NCI-H526 (cell line): Measurements from ENCODE around the gene ULBP1.
A peak's percentile ranks its signal among the peaks of the same experiment; 100 is the strongest.
"Not testable (repeated sequence)": the region's sequence is repeated elsewhere in the genome, so short reads cannot be mapped to it uniquely, and the experiment has no call there.

Experiments
- DNase-seq, 2 experiments: peaks; one replicate each; lab custom pipeline; 2025; lab: John Stamatoyannopoulos, UW

Gene ULBP1

DNA sequence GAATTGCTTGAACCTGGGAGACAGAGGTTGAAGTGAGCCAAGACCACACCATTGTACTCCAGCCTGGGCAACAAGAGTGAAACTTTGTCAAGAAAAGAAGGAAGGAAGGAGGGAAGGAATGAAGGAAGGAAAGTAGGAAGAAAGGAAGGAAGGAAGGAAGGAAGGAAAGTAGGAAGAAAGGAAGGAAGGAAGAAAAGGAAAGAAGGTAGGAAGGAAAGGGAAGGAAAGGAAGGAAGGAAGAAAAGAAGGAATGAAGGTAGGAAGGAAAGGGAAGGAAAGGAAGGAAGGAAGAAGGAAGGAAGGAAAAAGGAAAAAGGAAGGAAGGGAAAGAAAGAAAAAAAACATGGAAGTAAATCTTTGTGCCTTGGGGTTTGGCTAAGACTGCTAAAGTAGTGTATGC, 11.7 kb downstream of the ULBP1 start:
- no peak for DNase-seq

DNA sequence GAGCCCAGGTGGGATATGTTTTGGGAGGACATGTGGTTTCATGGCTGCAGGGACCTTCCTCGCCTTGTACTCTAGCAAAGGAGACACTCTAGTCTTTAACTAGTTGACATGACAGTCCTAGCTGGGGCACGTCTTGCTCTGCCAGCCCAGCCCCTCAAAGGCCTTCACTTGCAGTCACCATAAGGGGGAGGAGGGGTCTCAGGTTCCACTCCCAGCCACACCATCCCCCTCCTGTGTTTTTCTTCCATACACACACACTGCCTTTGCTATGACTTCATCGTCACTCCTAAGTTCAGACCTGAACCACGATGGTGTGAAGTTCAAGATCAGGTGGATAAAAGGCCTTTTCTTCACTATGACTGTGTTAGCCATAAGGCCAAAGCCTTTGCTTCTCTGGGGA, 13.5 kb downstream of the ULBP1 start:
- DNase-seq: no peak

DNA sequence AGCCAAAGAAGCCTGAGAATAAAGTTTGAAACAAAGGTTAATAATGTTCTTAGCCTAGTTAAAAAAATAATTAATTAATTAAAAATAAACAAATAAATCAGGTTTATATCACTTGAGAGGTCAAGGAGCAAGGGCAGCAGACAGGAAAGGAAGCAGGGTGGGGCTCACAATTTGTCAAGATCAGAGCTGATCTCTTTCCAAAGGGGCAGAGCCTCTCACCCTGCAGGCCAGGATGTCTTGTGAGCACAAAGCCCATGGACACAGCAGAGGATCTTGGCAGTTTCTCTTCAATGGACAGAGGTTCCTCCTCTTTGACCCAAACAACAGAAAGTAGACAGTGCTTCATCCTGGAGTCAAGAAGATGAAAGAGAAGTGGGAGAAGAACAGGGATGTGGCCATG, 14.9 kb downstream of the ULBP1 start:
- DNase-seq: no peak

DNA sequence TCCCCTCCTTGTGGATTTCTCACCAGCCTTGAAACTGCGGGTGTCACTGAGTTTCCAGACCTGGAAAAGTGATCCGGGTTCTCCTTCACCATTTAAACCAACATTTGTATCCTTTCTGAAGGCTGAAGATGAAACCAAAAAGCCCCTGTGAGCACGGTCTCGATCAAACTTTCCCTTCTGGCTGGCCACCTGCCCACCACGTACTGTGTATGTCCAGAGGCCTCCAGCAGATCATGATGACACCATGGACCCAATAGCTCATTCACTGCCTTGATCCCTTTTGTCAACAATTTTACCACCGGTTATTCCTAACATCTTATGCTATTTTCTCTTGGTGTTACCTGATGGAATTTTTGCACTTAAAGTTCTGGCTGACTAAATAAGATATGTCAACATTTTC, 15.6 kb downstream of the ULBP1 start:
- DNase-seq: no peak

DNA sequence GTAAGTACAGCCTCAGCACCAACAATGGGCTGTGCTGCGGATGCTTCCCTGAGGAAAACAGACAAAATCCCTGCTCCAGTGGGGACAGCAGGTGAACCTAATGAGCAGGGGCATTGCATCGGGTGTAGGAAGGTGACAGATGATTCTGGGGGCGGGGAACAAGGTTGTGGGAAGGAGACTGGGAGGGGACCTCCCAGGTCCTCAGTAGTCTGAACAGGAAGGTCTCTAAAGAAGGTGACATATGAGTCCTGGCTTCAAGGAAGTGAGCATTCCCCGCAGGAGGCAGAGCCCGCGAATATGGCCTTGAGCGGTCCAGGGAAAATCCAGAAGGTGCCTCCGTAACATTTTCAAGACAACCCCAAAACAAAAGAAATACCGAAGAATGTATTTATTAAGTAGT, 19.4 kb downstream of the ULBP1 start:
- DNase-seq: no peak

DNA sequence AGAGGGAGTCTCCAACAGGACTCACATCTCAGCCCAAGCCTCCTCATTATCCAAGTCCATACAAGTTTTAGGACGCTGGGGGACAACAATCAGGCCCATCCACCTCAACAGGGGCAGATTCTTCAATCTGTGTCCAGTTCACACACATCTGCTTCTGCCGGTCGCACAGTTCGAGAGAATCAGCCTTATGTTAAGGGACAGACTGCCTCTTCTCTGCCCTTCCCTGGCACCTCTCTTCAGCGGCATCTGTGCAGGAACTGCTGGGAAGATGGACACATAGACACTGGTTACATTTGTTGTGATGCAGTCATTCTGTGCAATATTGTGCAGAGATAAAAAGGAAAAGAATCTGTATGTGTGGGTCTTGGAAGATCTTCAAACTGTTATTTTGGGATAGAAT, 21.0 kb downstream of the ULBP1 start:
- no peak for DNase-seq

DNA sequence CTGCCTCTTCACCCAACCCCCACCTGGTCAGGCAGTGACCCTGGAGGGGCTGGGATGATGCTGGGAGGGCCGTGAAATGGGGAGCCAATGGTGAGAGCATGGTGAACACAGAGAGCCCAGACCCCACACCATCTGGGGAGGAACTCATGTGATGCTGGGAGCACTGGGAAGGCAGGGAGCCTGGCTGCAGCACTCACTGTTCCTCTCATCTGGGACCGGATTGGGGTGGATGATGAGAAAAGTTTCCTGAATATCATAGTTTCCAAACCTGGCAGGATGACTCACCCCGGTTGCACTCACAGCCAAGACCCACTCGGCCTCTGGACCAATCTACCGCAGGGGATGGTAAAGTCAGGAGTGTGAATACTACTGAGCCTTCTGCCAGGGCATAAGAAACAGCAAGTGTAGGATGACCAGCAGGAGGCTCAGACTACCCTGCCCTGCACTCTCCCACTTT, 21.8 kb downstream of the ULBP1 start:
- no peak for DNase-seq

DNA sequence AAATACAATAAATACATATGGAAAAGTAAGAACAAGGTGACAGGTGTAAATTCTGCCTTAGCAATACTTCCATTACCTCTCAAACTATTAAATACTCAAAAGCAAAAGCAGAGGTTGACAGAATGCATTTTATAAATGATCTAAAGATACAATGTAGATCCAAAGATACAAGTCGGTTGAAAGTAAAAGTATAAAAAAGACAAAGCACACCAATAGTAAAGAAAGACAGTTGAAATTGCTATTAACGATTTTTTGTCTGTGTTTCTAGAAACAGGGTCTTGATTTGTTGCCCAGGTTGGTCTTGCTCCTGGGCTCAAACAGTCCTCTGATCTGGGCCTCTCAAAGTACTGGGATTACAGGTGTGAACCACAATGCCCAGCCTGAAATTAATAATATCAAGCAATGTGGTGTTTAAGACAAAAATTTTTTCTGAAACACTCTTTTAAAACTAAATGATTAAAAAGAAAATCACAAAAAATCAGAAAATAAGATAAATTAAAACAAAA, 23.9 kb downstream of the ULBP1 start:
- DNase-seq: no peak

DNA sequence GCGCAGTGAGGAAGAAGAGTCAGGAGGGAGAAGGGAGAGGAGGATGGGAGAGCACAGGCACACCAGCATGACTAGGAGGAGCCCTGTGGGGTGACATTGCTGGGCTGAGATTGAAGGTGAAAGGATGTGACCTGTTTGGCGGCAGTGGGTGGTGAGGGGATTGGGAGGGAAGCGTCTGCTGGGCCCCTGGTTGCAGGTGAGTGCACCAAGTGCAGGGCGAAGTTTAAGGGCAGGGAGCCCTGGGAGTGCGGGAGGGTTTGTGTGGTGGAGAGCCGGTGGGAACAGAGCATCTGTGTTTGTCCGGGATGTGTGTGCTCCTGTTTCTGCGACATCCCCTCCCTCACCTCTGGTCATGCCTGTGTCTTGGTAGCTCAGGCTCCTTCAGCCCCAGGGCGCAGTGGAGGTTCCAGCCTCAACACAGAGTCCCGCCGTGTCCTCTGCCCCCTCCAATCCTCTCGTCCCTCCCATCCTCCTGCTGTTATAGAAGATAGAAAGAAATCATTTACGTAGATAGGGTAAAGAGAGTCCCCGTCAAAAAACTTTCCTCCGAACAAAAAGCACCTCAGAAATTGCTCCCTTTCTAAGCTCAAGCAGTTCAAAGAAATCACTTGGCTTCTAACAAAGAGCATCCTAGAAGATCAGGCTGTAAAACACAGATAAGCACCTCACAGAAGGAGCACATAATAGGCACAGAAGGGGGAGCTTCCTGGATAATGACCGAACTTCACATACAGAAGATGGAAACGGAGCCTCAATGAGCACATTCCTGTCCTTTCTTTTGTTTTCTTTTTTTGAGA, 25.0 kb downstream of the ULBP1 start:
- DNase-seq: no peak

DNA sequence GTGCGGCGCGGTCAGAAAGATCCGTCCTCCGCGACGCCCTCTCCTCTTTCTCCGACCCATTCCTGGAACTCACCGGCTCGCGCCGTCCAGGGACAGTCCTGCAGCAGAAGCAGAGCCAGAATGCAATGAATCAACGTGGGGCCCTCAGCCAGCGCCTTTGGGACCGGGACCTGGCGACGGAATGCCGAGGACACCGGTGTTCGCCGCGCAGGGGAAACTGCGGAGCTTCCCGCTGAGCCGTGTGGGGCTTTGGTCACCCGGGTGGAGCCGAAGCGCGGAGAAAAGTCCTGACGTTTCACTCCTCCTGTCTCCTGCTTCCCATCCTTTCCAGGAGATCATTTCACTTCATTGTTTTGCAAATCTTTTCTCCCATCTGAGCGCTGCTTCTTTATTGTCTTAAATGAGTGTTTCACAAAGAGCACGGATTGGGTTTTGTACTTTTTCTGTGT, 26.5 kb downstream of the ULBP1 start:
- no peak for DNase-seq

DNA sequence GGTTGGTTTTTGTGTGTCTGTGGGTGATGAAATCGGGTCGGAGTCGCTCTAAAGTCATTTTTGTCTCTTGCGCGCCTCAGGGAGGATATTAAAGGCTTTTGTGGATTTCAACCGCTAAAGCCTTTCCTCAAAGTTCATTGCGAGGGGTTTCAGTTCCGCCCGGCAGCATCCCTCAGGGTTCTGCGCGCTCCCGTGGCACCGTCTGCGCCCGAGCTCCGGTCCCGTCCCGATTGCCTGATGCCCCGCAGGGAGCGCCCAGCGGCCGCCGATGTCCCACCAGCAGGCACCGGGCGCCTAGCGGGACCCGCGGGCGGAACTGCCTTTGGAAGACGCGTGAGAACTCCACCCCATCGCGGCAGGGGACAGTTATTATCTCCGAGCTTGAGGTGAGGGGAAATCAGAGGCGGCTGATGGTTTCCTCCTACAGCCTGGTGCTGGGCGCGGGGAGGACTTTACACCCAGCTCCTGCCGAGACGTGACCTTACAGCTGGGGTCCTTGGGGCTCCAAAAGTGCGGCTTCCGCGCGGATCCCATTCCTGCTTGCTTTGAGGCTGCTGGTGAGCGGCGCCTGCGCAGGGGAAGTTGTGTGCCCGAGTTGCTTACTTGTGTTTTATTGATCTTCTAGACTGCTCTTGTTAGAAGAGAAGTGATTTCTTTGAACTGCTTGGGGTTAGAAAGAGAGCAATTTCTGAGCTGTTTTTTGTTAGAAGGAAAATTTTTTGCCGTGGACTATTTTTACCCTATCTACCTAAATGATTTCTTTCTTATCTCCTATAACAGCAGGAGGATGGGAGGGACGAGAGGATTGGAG, 27.1 kb downstream of the ULBP1 start:
- DNase-seq: peak in 1 of 2 experiments; percentile 37

DNA sequence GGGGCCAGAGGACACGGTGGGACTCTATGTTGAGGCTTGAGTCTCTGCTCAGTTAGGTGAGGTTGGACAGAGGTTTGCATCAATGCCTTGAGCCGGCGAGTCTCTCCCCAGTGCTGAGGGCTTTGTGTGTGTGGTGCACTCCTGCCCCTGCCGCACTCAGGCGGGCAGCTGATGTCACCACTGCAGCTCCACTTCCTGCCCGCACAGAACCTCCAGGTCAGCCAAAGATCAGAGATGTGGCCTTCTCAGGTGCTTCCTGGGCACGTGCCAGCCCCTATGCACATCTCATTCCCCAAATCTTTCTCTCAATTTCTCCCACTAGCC, 27.7 kb downstream of the ULBP1 start:
- not testable (repeated sequence) for DNase-seq

DNA sequence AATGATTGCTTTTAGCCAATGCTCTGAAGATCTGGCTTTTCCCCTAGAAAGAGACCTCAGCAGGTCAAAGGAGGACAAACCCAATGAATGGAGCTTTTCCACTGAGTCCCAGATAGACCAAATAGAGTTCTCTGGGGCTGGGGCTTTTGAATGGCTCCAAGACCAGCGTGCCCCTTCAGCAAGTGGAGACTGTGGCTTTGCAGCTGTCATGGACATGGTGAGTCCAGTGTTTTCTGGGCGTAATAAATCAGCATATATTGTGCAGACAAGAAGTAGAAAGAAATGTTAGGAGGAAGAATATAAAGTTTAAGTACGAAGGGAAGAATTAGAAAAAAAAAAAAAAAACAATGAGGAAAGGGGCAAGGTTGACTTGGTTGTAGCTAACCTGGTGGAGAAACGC, 28.1 kb downstream of the ULBP1 start:
- DNase-seq: no peak

DNA sequence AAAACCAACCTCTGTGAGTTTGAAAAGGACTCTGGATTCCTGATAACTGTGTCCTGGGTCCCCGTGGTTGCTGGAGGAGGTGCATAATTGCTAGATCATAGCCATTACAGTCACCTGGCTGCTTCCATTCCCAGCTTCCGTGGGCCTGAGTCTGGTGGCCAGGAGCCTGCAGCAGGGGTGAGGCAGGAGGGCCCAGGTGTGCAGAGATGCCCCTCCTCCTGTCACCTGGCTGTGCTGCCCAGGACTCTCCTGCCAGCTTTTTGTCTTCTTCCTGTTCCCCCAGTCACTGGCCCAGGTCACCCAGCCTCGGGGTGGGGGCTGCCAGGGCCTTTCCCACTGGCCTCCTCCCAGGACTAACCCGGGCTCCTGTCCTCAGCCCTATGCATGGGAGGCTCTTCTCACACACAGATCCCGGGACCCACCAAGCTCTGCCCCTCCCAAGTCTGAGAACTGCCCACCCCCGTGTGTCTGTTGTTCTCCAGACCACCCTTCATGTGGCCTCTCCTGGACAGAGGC, 31.6 kb downstream of the ULBP1 start:
- no peak for DNase-seq

DNA sequence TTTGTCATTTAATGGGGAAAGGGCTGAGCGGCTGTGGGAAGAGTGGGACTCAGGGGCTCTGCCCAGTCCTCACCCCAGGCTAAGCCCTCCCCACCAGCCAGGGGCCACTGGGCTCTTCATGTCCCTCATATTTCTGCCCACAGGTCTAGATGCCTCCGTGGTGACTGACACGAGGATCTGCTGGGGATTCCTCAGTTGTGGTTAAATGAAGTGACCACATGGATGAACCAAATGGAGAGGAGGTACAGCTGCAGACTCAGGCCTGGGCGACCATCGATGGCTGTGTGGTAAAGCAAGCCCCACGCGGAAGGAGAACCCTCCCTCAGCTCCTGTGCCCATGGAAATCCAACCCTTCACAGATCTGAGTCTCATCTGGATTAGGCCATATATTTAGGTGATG, 32.2 kb downstream of the ULBP1 start:
- no peak for DNase-seq

DNA sequence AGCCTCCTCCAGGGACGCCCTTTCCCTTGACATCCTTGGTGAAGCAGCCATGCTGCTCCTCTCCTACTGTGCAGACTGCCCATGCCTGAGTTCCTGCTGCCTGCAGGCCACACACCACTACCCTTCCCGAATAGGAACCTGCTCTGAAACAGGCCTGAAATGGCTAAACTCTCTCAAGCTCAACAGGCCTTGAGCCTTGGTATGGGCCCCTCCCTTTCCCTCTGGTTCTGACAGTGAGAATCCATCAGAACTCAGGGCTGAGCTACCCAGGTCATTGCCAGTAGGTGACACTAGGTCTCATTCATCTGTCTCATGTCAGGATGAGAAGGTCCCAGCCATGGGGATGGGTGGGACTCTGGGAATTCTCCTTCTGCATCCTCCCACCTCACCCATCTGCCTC, 35.9 kb downstream of the ULBP1 start:
- DNase-seq: no peak

DNA sequence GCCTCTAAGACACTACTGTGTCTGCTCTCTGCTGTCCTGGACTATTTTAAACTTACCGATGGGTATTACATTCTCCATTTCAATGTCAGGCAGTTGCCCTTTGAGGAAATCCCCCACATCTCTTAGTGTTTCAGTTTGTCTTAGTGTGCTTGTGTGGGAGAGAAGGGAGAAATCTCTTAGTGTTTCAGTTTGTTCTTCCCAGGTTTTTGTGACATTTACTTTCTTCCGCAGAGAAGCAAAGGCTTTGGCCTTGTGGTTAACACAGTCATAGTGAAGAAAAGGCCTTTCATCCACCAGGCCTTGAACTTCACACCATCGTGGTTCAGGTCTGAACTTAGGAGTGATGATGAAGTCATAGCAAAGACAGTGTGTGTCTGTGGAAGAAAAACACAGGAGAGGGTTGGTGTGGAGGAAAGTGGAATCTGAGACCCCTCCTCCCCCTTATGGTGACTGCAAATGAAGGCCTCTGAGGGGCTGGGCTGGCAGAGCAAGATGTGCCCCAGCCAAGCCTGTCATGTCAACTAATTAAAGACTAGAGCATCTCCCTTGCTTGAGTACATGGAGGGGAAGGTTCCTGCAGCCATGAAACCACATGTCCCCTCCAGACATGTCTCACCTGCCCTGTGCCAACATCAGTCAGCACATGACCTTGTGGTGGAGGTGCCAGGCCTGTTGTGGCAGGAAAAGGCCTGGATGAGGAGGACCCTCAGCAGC, 37.7 kb downstream of the ULBP1 start:
- no peak for DNase-seq

DNA sequence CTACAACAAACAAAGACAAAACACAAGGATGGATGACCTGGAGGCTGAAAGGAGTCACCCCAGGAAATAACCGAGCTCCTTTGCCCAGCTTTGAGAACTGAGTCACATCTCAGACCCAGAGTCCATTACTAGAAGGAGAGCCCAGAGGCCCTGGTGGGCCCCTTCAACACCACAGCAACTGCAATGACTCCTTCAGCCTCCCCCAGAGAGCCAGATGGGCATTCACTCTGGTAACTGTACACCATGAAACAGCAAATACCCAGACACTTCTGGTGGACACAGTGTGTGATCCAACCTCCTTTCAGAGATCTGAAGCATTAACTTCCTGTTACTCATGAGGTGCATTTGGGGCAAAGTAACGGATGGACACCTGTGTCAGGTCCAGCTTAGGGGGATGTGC, 39.0 kb downstream of the ULBP1 start:
- no peak for DNase-seq

DNA sequence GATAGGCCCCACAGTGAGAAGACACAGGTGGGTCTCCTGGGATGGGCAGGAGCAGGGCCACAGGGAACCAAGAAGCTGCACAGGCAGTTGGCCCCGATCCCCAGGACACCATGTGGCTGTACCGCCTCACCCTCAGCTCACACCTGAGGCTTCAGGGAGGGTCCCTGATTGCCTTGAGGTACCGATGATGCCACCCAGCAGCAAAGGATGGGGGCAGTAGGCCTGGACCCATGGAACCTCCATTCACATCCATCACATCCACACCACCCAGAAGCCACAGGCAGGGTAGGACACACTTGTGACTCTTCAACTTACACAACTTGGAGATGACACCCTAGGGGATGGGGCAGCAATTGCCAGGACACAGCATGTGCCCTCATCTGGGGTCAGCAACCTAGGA, 39.9 kb downstream of the ULBP1 start:
- not testable (repeated sequence) for DNase-seq

DNA sequence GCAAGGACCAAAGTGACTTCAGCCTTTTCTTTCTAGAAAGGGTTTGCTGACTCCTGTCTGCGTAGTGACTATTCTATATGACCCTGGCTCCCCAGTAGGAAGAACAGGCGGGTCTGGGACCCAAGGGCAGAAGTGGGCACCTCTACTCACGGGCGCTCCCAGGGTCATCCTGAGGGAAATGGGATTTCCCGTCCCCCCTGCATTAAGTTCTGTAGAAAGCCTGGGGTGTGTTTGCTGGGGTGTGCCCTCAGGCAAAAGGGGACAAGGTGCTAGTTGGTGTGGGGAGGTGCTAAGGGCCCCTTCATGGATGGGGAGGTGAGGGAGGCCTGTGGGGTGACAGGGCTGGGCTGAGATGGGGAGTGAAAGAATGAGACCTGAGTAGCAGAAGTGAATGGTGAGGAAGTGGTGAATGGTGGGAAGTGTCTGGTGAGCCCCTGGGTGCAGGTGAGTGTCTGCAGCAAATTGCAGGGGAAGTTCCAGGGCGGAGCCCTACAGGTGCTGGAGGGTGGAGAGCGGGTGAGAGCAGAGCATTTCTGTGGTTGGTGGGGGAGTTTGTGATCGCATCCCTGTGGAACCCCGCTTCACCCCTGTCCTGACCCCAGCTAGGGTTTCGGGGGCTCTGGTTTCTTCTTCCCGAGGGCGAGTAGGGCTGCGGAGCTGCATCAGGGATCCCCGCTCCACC, 40.5 kb downstream of the ULBP1 start:
- DNase-seq: peak in 1 of 2 experiments; percentile 55

DNA sequence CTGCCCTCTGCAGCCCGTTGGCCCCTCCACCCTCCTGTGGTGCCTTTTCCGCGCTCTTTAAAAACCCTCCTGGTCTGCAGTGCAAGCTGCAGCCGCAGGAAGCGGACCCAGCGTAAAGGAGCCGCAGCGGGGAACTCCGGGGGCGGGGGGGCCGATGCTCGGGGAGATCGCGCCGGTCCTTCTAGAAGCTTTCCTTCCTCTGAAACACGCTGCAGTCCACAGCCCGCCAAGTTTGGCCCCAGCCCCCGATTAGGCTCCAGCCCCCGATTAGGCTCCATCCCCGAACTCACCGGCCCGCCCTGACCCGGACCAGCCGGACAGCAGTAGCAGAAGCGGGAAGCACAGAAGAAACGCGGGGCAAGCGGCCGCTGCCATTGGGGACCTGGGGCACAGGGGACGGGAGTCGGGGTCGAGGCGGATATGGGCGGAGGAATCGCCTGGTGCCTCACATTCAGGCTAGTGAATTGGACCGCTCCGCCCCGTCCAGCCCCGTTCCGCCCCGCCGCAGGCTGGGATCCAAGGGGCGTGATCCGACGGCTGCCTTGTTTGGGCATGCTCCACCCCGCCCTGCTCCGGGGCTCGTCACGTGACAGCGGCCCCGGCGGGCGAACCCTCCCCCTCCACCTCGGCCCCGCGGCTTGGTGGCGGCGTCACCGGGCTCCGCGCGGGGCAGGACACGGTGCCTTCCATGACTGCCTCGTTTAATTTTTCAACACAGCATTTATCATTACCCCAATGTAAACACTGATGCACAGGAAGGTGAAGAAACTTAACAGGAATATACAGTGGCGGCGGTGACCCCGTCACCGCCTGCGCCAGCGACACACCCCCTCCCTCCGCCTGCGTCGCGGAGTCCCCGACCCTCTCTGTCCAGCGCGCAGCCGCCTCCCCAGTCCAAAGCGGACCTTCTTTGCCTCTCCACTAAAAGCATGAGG, 41.3 kb downstream of the ULBP1 start:
- peak; percentile 74 to 95 for DNase-seq
